GM21367 (cell line): Measurements from ENCODE around the gene LEMD2.

Source experiments
- ATAC-seq: cut with Tn5 transposase; IDR thresholded peaks from one replicate; pipeline ENCODE4 v1.9.1; 2021; ENCODE audit not compliant: unreplicated experiment

LEMD2 gene

GRCh38 chr6:33820243-33820642 lies 31.3 kb upstream of the LEMD2 start:
- no peak for ATAC-seq

GRCh38 chr6:33819021-33819420 lies 30.1 kb upstream of the LEMD2 start:
- no peak for ATAC-seq

DNA sequence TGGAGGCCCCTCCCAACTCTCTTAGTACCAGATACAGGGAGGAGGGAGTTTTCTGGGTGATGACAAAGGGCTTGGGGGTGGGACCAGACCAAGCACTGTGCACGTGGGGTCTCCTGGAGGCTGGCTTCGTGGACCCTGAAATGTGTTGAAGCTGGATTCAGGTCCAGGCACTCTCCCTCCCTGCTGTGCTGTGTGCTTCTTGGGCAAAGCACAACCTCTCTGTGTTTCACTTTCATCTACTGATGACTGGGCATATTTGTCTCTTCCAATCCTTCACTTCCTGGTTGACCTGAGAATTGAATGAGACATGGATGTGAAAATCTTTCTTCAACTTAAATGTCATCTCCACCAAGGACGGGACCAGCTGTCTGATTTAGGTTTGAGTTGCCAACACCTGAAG lies 29.4 kb upstream of the LEMD2 start:
- ATAC-seq = no peak

DNA sequence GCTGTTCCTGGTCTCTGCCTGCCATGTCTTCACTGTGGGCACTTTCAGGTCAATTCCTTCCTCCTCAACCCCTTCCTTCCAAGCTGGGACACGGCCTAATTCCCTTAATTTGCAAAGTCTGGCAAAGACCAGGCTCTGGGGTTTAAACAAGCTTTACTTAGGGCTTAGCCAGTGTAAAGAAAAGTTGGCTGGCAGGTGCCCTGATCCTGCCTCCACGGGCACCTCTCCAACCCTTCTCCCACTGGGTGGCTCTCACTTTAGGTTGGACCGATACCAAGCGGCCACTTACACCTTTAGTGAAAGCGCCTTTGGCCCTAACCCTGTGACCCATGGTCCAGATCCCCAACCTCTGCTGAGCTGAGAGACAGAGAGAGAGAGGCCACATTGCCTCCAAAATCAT lies 28.6 kb upstream of the LEMD2 start:
- ATAC-seq = no peak

- ATAC-seq = no peak
Observed at GRCh38 chr6:33816911-33817310, 28.0 kb upstream of the LEMD2 start.

- no peak for ATAC-seq
Observed at GRCh38 chr6:33815854-33816253, 26.9 kb upstream of the LEMD2 start.

- ATAC-seq = no peak
Observed at GRCh38 chr6:33813990-33814985, 25.4 kb upstream of the LEMD2 start.

- no peak for ATAC-seq
Observed at GRCh38 chr6:33813246-33813904, 24.4 kb upstream of the LEMD2 start.

GRCh38 chr6:33812669-33813068 lies 23.7 kb upstream of the LEMD2 start:
- ATAC-seq = no peak

DNA sequence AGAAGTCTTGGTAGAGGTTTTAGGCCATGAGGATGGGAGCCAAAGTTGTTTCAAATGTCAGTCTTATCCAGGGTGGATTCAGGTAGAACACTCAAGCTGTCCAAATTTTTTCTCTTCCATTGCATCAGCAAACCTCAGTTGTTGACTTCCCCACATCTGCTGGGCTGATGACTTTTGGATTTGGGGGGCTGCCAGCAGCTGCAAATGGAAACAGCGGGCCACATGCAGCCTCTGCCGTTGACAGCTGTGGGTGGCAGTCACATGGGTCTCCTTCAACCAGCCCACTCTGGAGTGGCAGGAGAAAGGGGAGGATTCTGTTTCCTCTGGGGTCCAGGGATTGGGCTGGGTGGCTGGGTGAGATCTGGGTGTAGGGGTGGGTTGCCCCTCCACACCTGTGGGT lies 20.7 kb upstream of the LEMD2 start:
- ATAC-seq = no peak

DNA sequence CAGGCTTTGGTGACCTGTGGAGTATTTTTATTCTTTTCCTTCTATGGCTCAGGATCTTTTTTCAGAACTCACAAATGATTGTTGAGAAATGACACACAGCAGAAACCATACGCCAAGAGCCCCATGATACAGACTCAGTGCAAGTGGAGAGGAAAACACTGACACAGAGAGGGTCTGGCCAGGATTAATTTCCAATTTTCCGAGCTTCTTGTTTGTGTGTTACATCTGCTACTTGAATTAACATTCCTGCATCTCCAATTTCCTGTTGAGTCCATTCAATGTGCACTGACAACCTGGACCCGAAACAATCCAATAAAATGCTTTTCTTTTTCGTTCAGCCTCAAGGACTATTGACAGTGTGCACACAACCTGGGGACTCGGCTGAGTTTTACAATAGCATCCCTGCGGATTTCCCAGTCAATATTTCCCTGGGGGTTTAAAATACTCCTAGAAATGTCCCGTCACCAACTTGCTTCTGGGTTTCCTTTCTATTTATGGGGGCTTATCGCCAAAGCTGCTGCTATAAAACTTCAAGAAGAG lies 19.8 kb upstream of the LEMD2 start:
- ATAC-seq = no peak

DNA sequence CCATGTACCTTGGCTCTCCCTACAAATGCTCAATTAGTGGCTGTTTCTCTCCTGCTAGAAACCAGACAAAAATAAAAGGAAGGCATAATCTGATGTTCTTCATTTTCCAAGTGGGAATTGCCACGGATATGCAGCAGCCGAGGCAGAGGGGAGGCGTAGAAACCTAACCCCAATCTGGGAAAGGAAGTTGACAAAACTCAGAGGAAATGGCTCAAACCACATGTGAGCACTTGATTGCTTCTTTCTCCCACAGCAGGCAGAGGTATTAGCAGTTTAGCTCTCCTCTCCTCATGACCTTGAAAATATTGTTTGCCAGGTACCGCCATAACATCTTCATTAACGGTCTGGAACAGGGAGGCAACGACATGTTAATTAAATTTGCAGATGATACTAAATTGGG lies 18.7 kb upstream of the LEMD2 start:
- ATAC-seq = no peak

GRCh38 chr6:33806841-33807240 lies 17.9 kb upstream of the LEMD2 start:
- no peak for ATAC-seq

DNA sequence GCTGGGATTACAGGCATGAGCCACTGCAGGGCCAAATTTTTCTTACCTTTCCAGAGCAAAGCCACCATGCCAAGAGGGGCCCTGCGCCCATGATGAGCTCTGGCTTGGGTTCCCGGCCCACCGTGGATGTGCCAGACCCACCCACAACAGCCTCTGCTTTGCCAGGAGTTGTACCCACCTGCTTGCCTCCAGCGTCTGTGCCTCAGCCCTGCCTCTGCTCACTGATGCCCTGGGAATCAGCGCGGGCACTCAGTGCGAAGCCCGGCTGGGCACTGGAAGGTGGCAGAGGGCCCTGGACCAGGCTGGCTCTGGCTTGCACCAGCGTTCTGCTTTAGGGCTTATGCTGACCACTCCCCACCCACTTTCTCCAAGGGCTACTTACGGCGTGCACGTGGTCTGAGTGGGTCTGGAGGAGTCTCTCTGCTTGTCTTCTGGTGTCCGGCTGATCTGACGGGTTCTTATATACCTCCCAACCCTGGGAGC lies 14.7 kb upstream of the LEMD2 start, which contains the start of gene MLN:
Gene MLN, minus strand, starts transcription at position 433 of the 483 bp plus-strand sequence. CDS start 2,840 bp downstream, outside the sequence.
- ATAC-seq = no peak

DNA sequence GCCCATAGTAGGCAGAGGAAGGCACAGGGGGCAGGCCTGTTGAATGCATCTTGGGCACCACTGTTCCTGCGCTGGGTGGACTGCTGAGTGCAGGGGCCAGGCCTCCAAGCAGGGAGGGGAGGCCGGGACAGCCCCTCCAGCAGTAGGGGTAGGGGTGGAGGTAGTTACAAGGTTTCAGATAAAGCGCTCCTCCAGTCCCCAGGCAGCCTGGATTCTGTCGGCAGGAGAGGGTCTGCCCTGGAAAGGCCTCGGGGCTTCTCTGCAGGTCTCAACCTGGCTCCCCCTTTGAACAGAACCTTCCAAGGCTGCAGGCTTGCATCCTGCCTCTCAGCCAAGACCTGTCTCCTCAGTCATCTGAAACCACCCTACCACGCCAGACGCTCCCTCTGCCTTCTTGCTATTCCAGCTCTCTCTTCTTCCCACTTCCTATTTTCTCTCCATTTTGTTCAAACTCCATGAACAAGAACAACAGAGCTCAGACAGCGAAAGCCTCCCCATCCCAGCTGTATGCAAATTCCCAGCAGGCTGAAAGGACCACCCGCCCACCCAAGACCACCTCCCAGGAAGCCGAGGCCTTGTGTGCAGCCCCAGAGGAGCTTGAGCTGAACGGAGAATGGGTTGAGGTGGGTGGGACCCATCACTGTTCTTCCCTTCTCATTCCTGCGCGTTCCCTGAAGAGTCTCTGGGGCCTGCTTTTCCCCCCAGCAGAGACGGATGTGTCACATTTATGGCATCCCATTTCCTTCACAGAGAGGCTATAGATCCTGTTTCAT lies 13.4 kb upstream of the LEMD2 start:
- ATAC-seq = no peak

- ATAC-seq = no peak
Observed at GRCh38 chr6:33801611-33802010, 12.7 kb upstream of the LEMD2 start.

GRCh38 chr6:33800248-33800969 lies 11.5 kb upstream of the LEMD2 start:
- no peak for ATAC-seq

DNA sequence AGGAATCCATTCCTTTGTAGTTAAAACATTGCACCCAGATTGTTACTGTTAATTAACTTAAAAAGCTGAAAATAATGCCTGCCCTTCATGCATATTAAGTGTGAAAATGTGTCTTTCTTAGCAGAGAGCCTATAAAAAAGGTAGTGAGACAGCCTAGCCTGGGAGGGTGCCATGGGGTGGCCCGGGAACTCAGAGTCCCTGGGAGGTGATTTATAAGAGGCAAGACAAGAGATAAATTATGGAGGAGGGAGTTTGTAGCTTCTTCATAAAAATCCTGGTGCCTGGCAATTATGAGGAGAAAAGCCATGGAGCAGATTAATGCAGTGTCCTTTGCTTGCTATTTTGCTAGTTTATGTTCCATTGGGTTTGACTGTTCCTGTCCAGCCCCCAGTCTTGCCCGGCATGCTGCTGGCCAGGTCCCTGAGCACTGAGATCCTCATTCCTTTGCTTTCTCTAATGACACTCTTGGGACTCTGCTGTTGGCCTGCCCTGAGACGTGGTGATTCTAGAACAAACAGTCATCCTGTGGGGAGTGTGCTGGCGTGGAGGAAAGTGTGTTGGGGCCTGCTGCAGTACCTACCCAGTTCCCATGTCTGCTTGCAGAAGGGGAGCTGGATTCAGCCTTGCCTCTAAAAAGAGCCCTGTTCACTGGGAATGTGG lies 10.7 kb upstream of the LEMD2 start:
- ATAC-seq = no peak

DNA sequence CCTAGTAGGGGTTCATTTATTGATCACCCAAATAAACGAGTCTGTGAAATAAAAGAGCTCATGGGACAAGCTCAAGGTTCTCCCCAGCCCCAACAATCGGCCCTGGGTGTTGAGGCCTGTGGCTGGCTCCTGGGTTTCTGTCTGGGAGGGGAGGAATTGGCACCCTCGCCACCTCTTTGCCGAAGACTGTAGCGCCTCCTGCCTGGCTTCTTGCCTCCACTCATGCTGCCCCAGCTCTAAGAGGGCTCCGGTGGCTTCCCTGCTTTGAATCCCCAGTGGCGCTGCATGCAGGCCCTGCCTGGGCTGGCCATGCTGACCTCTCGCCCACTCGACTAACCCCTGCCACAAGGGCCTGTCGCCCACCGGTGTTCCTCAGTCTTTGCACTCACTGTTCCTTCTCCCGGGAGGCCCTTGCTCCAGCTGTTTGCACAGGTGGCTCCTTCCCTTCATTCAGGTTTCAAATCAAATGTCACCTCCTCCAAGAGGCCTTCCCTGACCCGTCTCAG lies 9.5 kb upstream of the LEMD2 start:
- no peak for ATAC-seq
